Tibial nerve (tissue), 4 donors: ENCODE results near the gene GABBR2.

Experiments
- CTCF ChIP-seq, 5 experiments: fragments of 200-600 bp in 3 of 5; fragments of 450-650 bp in 2 of 5; sonication (generic) in 3 of 5; IDR thresholded peaks; one replicate each; pipeline ENCODE4 v1.5.1; 2016 to 2019; ENCODE audit warnings: antibody characterized with exemption in 5 of 5, mild to moderate bottlenecking in 3 of 5, moderate library complexity in 2 of 5
- EP300 ChIP-seq, 2 donors: sonication (generic); formaldehyde crosslinking; IDR thresholded peaks; one replicate each; pipeline ENCODE4 v1.6.1; 2017; ENCODE audit warnings: antibody characterized with exemption in 2 of 2, mild to moderate bottlenecking in 1 of 2
- POLR2A ChIP-seq, 2 donors: fragments of 450-650 bp; IDR thresholded peaks; one replicate each; pipeline ENCODE4 v1.6.1; 2017; ENCODE audit warnings: antibody characterized with exemption in 2 of 2, mild to moderate bottlenecking in 2 of 2, moderate library complexity in 2 of 2

- TF ChIP-seq POLR2A (IDR thresholded peaks at IDR 0.05): no peak
- TF ChIP-seq CTCF (IDR thresholded peaks at IDR 0.05): no peak
- TF ChIP-seq EP300 (IDR thresholded peaks at IDR 0.05): no peak
Measured at GRCh38 chr9:98740226-98740881, 31.6 kb upstream of the GABBR2 start.
